Activated B cell treated with CpG ODN at 0.5 μM for 24 hours (primary cell): ENCODE results near the gene UBL7. TPM values are rescaled to one million over a fixed set of nuclear protein-coding genes. Genes with fewer than 3 reads are reported as not detected.

Experiments used
- ATAC-seq: fragments of 200-7000 bp; cut with Tn5 transposase; one replicate; pipeline ENCODE4 v1.10.0; 2021; ENCODE audit warnings: low read depth, mild to moderate bottlenecking, moderate library complexity
- CTCF ChIA-PET: fragments of 350-600 bp; sonication (Branson Sonifier 250); formaldehyde crosslinking; loops from one replicate; lab custom pipeline; 2021; ENCODE audit warnings: antibody characterized with exemption; lab: Charles Lee
- POLR2A ChIA-PET: fragments of 350-600 bp; sonication (Branson Sonifier 250); formaldehyde crosslinking; loops from one replicate; lab custom pipeline; 2021; ENCODE audit warnings: antibody characterized with exemption; lab: Charles Lee
- DNase-seq: peaks from one replicate; pipeline ENCODE4 v3.0.0; 2022
- H3K27ac Mint-ChIP-seq: one replicate; pipeline ENCODE4 v1.8.0; 2020; ENCODE audit warnings: mixed read lengths
- H3K27me3 Mint-ChIP-seq: one replicate; pipeline ENCODE4 v1.8.0; 2021; ENCODE audit warnings: mixed read lengths
- H3K36me3 Mint-ChIP-seq: one replicate; pipeline ENCODE4 v1.8.0; 2021; ENCODE audit warnings: low read depth, mixed read lengths
- H3K4me1 Mint-ChIP-seq: one replicate; pipeline ENCODE4 v1.8.0; 2021; ENCODE audit warnings: mixed read lengths
- H3K4me3 Mint-ChIP-seq: one replicate; pipeline ENCODE4 v1.8.0; 2020; ENCODE audit warnings: mild to moderate bottlenecking, mixed read lengths
- H3K9me3 Mint-ChIP-seq: one replicate; pipeline ENCODE4 v1.8.0; 2020; ENCODE audit warnings: mixed read lengths
- intact Hi-C: fragments of 100-400 bp; cut with micrococcal nuclease; formaldehyde crosslinking; loops from one replicate; pipeline ENCODE4 v1.15.1; 2024
- total RNA-seq: library from RNA; stranded (reverse); gene quantifications from 2 replicates; pipeline ENCODE4 v1.2.3, GENCODE V29; 2022
- TF ChIP-seq, protein P1 (sequence below): fragments of 200-600 bp; IDR thresholded peaks from one replicate; pipeline ENCODE4 v1.8.0; 2022; ENCODE audit warnings: antibody characterized with exemption, mild to moderate bottlenecking

Gene UBL7
- total RNA-seq, 1 donor from 2014 or later = 48.8 TPM

DNA sequence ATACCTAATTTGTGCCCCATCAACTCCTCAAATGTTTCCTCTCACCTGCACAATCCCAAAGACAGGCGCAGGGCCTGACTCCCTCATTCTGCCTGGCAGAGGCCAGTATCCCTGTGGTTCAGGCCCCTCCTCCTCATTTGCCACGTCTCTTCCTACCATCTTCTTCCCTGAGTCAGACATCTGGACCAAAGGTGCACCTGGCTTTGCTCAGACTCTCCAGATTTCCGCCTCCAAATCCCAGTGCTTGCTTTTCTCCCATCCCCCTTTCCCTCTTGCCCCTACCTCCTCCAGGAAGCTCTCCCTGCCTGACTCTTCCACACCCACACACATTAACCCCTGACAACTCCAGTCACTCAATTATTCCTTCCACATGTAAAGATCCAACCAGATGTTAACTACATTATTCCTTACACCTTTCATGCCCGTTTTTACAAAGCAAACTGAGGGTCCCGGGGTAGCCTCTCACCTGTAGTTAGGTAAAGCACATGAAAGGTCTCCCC is 46.8 kb downstream of the UBL7 start:
- DNase-seq (no peak), ATAC-seq (no peak)
- peaks cover 42% of the 10 kb centered on the region for H3K4me1 Mint-ChIP-seq
- H3K36me3 Mint-ChIP-seq = peaks cover 91% of the 10 kb centered on the region
- H3K9me3 Mint-ChIP-seq = no peaks in the 10 kb centered on the region
- TF ChIP-seq, protein P1, sequence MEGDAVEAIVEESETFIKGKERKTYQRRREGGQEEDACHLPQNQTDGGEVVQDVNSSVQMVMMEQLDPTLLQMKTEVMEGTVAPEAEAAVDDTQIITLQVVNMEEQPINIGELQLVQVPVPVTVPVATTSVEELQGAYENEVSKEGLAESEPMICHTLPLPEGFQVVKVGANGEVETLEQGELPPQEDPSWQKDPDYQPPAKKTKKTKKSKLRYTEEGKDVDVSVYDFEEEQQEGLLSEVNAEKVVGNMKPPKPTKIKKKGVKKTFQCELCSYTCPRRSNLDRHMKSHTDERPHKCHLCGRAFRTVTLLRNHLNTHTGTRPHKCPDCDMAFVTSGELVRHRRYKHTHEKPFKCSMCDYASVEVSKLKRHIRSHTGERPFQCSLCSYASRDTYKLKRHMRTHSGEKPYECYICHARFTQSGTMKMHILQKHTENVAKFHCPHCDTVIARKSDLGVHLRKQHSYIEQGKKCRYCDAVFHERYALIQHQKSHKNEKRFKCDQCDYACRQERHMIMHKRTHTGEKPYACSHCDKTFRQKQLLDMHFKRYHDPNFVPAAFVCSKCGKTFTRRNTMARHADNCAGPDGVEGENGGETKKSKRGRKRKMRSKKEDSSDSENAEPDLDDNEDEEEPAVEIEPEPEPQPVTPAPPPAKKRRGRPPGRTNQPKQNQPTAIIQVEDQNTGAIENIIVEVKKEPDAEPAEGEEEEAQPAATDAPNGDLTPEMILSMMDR = no peak
- intact Hi-C loops = no loop called here
- no peak overlapping the region for H3K4me3 Mint-ChIP-seq
- H3K27me3 Mint-ChIP-seq = no peaks in the 10 kb centered on the region
- CTCF ChIA-PET = no interaction called here
- H3K27ac Mint-ChIP-seq = peak overlapping the region; percentile 53
- POLR2A ChIA-PET = interaction anchor here (1.2 kb wide), 1 partner anchor 18 kb away, joined by 3 read pairs; no protein-coding TSS in a partner anchor

DNA sequence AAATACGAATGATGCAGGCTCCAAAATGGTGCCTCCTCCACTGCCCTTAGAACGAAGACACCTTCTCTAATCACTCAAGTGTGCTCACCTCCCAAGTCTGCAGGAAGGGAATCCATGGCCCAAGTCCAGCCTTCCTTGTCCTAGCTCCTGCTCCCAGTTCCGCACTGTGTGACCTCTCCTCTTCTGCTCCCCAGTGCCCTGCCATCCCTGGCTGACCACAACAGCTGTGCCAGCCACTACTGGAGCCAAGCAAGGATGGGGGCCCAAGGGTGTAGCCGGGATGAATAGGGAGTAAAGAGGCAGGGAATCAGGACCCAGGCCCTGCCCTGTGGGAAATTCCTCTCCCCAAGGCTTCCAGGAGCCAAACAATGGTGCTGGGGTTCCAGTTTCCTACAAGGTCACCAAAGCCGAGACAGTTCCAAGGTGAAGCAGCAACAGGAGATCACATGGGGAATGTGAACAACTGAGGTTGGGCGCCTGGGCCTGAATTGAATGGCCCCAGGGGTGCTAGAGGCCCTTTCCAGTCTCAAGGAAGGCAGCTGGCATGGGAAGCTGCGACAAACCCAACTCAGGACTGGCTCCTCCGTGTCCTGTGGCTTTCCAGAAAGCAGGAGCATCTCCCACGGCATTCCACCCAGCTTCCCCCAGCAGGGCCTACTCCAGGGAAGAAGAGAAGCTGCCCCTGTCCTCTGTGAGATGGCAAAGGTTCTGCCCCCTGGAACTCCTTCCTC is 47.4 kb downstream of the UBL7 start:
- TF ChIP-seq, protein P1 = no peak
- ChIA-PET CTCF (interaction anchor here (1.9 kb wide), 1 partner anchor 30 kb away, joined by 5 read pairs; no protein-coding TSS in a partner anchor), POLR2A (interaction anchor here (1.2 kb wide), 1 partner anchor 17 kb away, joined by 3 read pairs; no protein-coding TSS in a partner anchor)
- peaks cover 88% of the 10 kb centered on the region for H3K36me3 Mint-ChIP-seq
- DNase-seq (no peak), ATAC-seq (no peak)
- no peak overlapping the region for H3K4me3 Mint-ChIP-seq
- no peaks in the 10 kb centered on the region for H3K9me3 Mint-ChIP-seq
- peaks cover 45% of the 10 kb centered on the region for H3K4me1 Mint-ChIP-seq
- H3K27me3 Mint-ChIP-seq = no peaks in the 10 kb centered on the region
- H3K27ac Mint-ChIP-seq = no peak overlapping the region
- intact Hi-C loops = no loop called here

DNA sequence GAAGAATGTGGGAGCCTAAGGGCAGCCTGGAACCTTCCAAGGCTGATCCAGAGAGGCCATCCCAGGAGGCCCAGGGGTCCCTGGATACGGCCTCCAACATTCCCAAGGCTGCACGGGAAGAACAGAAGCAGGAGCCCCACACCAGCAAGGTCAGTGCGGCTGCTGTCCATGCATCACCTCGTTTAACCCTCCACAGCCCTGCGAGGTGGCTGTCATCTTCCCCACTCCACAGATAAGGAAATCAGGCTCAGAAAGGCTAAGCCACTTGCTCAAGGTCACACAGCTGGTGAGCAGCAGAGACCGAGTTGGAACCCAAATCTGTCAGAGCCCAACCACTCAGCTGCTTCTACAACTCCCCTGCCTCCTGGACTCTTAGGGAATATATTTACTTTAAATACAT is 48.8 kb downstream of the UBL7 start:
- DNase-seq (no peak), ATAC-seq (no peak)
- H3K4me3 Mint-ChIP-seq = no peak overlapping the region
- peaks cover 45% of the 10 kb centered on the region for H3K4me1 Mint-ChIP-seq
- H3K36me3 Mint-ChIP-seq = peaks cover 83% of the 10 kb centered on the region
- ChIA-PET POLR2A (interaction anchor here (1.0 to 2.7 kb wide), 5 partner anchors 12 to 21 kb away, joined by 3 to 7 read pairs (median 5); no protein-coding TSS in a partner anchor), CTCF (interaction anchor here (1.9 kb wide), 1 partner anchor 29 kb away, joined by 5 read pairs; no protein-coding TSS in a partner anchor)
- no peak overlapping the region for H3K27ac Mint-ChIP-seq
- TF ChIP-seq, protein P1 = no peak
- no peaks in the 10 kb centered on the region for H3K27me3 Mint-ChIP-seq
- no peaks in the 10 kb centered on the region for H3K9me3 Mint-ChIP-seq
- intact Hi-C loops = no loop called here

DNA sequence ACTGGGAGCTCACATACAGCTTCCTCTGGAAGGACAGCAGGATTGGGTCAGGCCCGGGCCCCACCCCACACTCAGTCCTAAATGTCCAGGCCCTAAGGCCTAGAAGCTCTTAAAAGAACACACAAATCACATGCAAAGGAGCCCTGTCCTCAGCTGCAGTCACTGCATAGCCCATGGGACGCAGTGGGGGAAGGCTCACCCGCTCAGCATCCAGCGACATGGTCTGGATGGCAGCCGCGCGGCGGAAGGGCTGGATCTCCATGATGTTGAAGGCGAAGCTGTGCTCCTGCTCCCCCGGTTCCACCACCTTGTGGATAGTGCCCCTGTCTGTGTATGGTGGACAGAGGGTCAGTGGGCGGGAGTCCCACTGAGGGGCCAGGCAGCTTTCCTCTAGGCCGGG is 49.3 kb downstream of the UBL7 start:
- ChIA-PET CTCF (interaction anchor here (1.9 kb wide), 1 partner anchor 29 kb away, joined by 5 read pairs; no protein-coding TSS in a partner anchor), POLR2A (interaction anchor here (0.6 to 2.7 kb wide), 7 partner anchors 11 to 34 kb away, joined by 3 to 7 read pairs (median 5); no protein-coding TSS in a partner anchor)
- H3K27ac Mint-ChIP-seq = no peak overlapping the region
- TF ChIP-seq, protein P1 = no peak
- H3K9me3 Mint-ChIP-seq = no peaks in the 10 kb centered on the region
- H3K4me3 Mint-ChIP-seq = no peak overlapping the region
- H3K36me3 Mint-ChIP-seq = peaks cover 82% of the 10 kb centered on the region
- no peak for ATAC-seq
- peaks cover 48% of the 10 kb centered on the region for H3K4me1 Mint-ChIP-seq
- H3K27me3 Mint-ChIP-seq = no peaks in the 10 kb centered on the region
- DNase-seq = no peak
- intact Hi-C loops = no loop called here

DNA sequence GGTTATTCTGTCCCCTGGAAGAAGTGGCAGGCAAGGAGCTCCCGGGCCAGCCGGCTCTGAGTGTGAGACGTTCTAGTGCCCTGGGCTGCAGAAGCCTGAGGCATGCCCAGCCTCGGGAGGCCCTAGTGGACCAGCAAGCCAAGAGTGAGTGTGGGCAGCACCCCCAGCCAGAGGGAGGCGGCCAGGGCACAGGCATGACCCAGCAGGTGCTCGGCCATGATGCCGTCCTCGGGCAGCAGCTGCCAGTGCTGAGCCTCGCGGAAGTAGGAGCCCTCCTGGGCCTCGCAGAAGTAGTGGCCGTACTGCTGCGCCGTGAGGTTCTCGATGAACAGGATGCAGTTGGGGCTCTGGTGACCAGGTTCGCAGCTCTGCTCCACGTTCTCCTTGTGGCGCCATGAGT is 50.5 kb downstream of the UBL7 start:
- no peaks in the 10 kb centered on the region for H3K9me3 Mint-ChIP-seq
- no peak overlapping the region for H3K27ac Mint-ChIP-seq
- no peak overlapping the region for H3K4me3 Mint-ChIP-seq
- H3K36me3 Mint-ChIP-seq = peaks cover 79% of the 10 kb centered on the region
- intact Hi-C loops = no loop called here
- peaks cover 48% of the 10 kb centered on the region for H3K4me1 Mint-ChIP-seq
- CTCF ChIA-PET = interaction anchor here (1.5 kb wide), 1 partner anchor 28 kb away, joined by 3 read pairs; no protein-coding TSS in a partner anchor
- POLR2A ChIA-PET = interaction anchor here (0.5 to 2.7 kb wide), 3 partner anchors 13 to 18 kb away, joined by 4 to 7 read pairs (median 7); no protein-coding TSS in a partner anchor
- no peak for ATAC-seq
- TF ChIP-seq, protein P1 = no peak
- DNase-seq = no peak
- no peaks in the 10 kb centered on the region for H3K27me3 Mint-ChIP-seq
